Activated CD8-positive, alpha-beta T cell treated with anti-CD3 and anti-CD28 coated beads for 36 hours (primary cell): ENCODE results near the gene RCOR3. TPM values are rescaled to one million over a fixed set of nuclear protein-coding genes. Genes with fewer than 3 reads are reported as not detected.
"Not testable (repeated sequence)": the region's sequence is repeated elsewhere in the genome, so short reads cannot be mapped to it uniquely, and the experiment has no call there.

Source experiments
- ATAC-seq: fragments of 200-7000 bp; cut with Tn5 transposase; one replicate; pipeline ENCODE4 v1.10.0; 2021; ENCODE audit warnings: mild to moderate bottlenecking, moderate library complexity
- CTCF ChIA-PET: fragments of 350-600 bp; sonication (Branson Sonifier 250); formaldehyde crosslinking; loops from one replicate; lab custom pipeline; 2021; ENCODE audit warnings: antibody characterized with exemption; lab: Charles Lee
- POLR2A ChIA-PET: fragments of 350-600 bp; sonication (Branson Sonifier 250); formaldehyde crosslinking; loops from one replicate; lab custom pipeline; 2021; ENCODE audit warnings: antibody characterized with exemption; lab: Charles Lee
- DNase-seq: peaks from one replicate; pipeline ENCODE4 v3.0.0-alpha.2; 2020
- H3K27ac Mint-ChIP-seq: one replicate; pipeline ENCODE4 v1.8.0; 2021; ENCODE audit warnings: mild to moderate bottlenecking, mixed read lengths
- H3K27me3 Mint-ChIP-seq: one replicate; pipeline ENCODE4 v1.8.0; 2021; ENCODE audit warnings: mixed read lengths
- H3K36me3 Mint-ChIP-seq: one replicate; pipeline ENCODE4 v1.8.0; 2021; ENCODE audit warnings: low read depth, mixed read lengths
- H3K4me1 Mint-ChIP-seq: one replicate; pipeline ENCODE4 v1.8.0; 2021; ENCODE audit warnings: low read depth, mixed read lengths
- H3K4me3 Mint-ChIP-seq: one replicate; pipeline ENCODE4 v1.8.0; 2021; ENCODE audit warnings: mild to moderate bottlenecking, moderate library complexity, mixed read lengths
- H3K9me3 Mint-ChIP-seq: one replicate; pipeline ENCODE4 v1.8.0; 2021; ENCODE audit warnings: mixed read lengths
- intact Hi-C: fragments of 100-400 bp; cut with micrococcal nuclease; formaldehyde crosslinking; loops from one replicate; pipeline ENCODE4 v1.10.0; 2022
- total RNA-seq, 2 experiments: library from RNA; stranded (reverse); gene quantifications; one replicate each; pipeline ENCODE4 v1.2.3, GENCODE V29; 2021
- TF ChIP-seq, protein P1 (sequence below): fragments of 200-600 bp; IDR thresholded peaks from one replicate; pipeline ENCODE4 v1.8.0; 2022; ENCODE audit warnings: antibody characterized with exemption, mild to moderate bottlenecking

The RCOR3 gene
- total RNA-seq, 2 experiments from 2014 or later, result 25.7 to 30.7 TPM

GRCh38 chr1:211236633-211237320 lies 22.4 kb upstream of the RCOR3 start:
- Mint-ChIP-seq H3K27me3 (no peaks in the 10 kb centered on the region), H3K27ac (no peak overlapping the region), H3K36me3 (no peaks in the 10 kb centered on the region), H3K4me3 (no peak overlapping the region), H3K4me1 (no peaks in the 10 kb centered on the region), H3K9me3 (no peaks in the 10 kb centered on the region)
- TF ChIP-seq, protein P1, sequence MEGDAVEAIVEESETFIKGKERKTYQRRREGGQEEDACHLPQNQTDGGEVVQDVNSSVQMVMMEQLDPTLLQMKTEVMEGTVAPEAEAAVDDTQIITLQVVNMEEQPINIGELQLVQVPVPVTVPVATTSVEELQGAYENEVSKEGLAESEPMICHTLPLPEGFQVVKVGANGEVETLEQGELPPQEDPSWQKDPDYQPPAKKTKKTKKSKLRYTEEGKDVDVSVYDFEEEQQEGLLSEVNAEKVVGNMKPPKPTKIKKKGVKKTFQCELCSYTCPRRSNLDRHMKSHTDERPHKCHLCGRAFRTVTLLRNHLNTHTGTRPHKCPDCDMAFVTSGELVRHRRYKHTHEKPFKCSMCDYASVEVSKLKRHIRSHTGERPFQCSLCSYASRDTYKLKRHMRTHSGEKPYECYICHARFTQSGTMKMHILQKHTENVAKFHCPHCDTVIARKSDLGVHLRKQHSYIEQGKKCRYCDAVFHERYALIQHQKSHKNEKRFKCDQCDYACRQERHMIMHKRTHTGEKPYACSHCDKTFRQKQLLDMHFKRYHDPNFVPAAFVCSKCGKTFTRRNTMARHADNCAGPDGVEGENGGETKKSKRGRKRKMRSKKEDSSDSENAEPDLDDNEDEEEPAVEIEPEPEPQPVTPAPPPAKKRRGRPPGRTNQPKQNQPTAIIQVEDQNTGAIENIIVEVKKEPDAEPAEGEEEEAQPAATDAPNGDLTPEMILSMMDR, result no peak
- intact Hi-C loops, result no loop called here
- DNase-seq, result no peak
- ChIA-PET POLR2A (no interaction called here), CTCF (no interaction called here)
- no peak for ATAC-seq

GRCh38 chr1:211237579-211237978 lies 21.6 kb upstream of the RCOR3 start:
- H3K27ac Mint-ChIP-seq, result no peak overlapping the region
- intact Hi-C loops, result no loop called here
- H3K9me3 Mint-ChIP-seq, result no peaks in the 10 kb centered on the region

GRCh38 chr1:211240567-211240966 lies 18.6 kb upstream of the RCOR3 start:
- CTCF ChIA-PET, result interaction anchor here (1.0 kb wide), 1 partner anchor 83 kb away, joined by 3 read pairs; no protein-coding TSS in a partner anchor
- H3K4me1 Mint-ChIP-seq, POLR2A ChIA-PET, H3K4me3 Mint-ChIP-seq, intact Hi-C loops, H3K9me3 Mint-ChIP-seq, ATAC-seq, H3K36me3 Mint-ChIP-seq, H3K27me3 Mint-ChIP-seq, H3K27ac Mint-ChIP-seq, DNase-seq: not testable (repeated sequence)

More at GRCh38 chr1:211237579-211237978, 21.6 kb upstream of the RCOR3 start:
- H3K36me3 Mint-ChIP-seq, result no peaks in the 10 kb centered on the region
- TF ChIP-seq, protein P1, result no peak
- ATAC-seq (no peak), DNase-seq (no peak)
- CTCF ChIA-PET, result interaction anchor here (1.1 kb wide), 1 partner anchor 102 kb away, joined by 4 read pairs; no protein-coding TSS in a partner anchor
- POLR2A ChIA-PET, result no interaction called here
- no peak overlapping the region for H3K4me3 Mint-ChIP-seq
- no peaks in the 10 kb centered on the region for H3K27me3 Mint-ChIP-seq
- H3K4me1 Mint-ChIP-seq, result no peaks in the 10 kb centered on the region

DNA sequence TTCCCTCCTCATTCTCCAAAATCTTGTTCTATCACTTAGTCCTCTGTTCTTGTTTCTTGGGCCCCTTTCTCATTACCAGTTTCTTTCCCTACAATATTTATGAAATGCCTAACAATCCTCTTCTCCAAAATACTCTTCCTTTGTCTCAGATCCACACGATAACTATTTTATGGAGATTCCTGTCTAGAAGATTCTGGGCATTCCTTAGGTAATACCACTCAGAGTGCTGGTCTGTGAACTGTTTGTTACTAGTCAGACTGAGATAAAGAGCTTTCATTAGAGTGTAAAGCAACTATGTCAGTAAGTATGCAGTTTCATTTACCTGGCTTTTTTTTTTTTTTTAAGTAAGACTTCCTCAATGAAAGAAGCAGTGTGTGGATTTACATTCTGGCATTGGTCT lies 18.1 kb upstream of the RCOR3 start:
- Mint-ChIP-seq H3K9me3 (no peaks in the 10 kb centered on the region), H3K4me1 (no peaks in the 10 kb centered on the region), H3K36me3 (no peaks in the 10 kb centered on the region), H3K4me3 (no peak overlapping the region), H3K27me3 (no peaks in the 10 kb centered on the region), H3K27ac (no peak overlapping the region)
- ATAC-seq (no peak), DNase-seq (no peak)
- intact Hi-C loops, result no loop called here
- TF ChIP-seq, protein P1, result no peak
- POLR2A ChIA-PET, result no interaction called here
- CTCF ChIA-PET, result interaction anchor here (1.0 kb wide), 1 partner anchor 83 kb away, joined by 3 read pairs; no protein-coding TSS in a partner anchor

GRCh38 chr1:211243639-211244038 lies 15.5 kb upstream of the RCOR3 start:
- H3K4me3 Mint-ChIP-seq, H3K9me3 Mint-ChIP-seq, H3K4me1 Mint-ChIP-seq, H3K27ac Mint-ChIP-seq, ATAC-seq, H3K27me3 Mint-ChIP-seq, H3K36me3 Mint-ChIP-seq, intact Hi-C loops, DNase-seq: not testable (repeated sequence)
- POLR2A ChIA-PET, result interaction anchor here (0.7 to 0.8 kb wide), 2 partner anchors 15 to 237 kb away, joined by 3 read pairs; no protein-coding TSS in a partner anchor
- CTCF ChIA-PET, result interaction anchor here (1.0 to 1.4 kb wide), 2 partner anchors 14 to 110 kb away, joined by 3 to 4 read pairs; partner anchors contain the start of gene KCNH1

- H3K4me3 Mint-ChIP-seq, H3K27ac Mint-ChIP-seq, H3K36me3 Mint-ChIP-seq, H3K9me3 Mint-ChIP-seq, CTCF ChIA-PET, H3K4me1 Mint-ChIP-seq, intact Hi-C loops, ATAC-seq, H3K27me3 Mint-ChIP-seq, DNase-seq: not testable (repeated sequence)
- POLR2A ChIA-PET, result interaction anchor here (1.7 kb wide), 1 partner anchor 12 kb away, joined by 6 read pairs; the partner anchor contains the start of gene RCOR3
Measured at GRCh38 chr1:211246583-211246982, 12.6 kb upstream of the RCOR3 start.
